ENCODE data around the gene TRHDE. TPM values are rescaled to one million over a fixed set of nuclear protein-coding genes. Genes with fewer than 3 reads are reported as not detected.

The TRHDE gene
- total RNA-seq, 1 experiment from 2014 or later, result 1.9 TPM

DNA sequence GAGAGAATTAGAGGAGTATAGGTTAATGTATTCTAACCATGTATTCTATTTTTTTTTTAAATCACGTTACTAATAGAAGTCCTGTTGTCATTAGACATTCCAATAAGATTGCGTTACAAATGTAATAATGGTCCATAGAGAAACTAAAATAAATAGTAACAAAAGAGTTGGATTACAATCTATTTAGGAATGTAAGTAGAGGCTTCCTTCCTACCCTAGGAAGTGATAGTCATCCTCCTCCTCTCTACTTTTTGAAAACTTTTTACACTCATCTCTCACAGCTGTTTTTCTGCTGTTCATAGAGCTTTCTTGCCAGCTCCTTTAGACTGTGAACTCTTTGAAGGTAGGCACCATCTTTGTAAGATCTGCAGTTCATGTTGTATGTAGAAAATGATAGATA is 23.6 kb downstream of the TRHDE start:
- intact Hi-C loops (cut with micrococcal nuclease; ENCODE audit: unreplicated experiment), result no loop called here
- H3K4me1 ChIP-seq (ENCODE audit: control insufficient read depth, insufficient read depth, low read length), result no peaks in the 10 kb centered on the region
- in situ Hi-C loops (cut with HindIII; ENCODE audit: low pct_unique_long_range_greater_than_20kb, low sequenced_read_pairs), result no loop called here
- no TSS peak for BruUV-seq (replicated peaks)
- ChIA-PET CTCF (no interaction called here), POLR2A (no interaction called here)
- TF ChIP-seq, protein P1, sequence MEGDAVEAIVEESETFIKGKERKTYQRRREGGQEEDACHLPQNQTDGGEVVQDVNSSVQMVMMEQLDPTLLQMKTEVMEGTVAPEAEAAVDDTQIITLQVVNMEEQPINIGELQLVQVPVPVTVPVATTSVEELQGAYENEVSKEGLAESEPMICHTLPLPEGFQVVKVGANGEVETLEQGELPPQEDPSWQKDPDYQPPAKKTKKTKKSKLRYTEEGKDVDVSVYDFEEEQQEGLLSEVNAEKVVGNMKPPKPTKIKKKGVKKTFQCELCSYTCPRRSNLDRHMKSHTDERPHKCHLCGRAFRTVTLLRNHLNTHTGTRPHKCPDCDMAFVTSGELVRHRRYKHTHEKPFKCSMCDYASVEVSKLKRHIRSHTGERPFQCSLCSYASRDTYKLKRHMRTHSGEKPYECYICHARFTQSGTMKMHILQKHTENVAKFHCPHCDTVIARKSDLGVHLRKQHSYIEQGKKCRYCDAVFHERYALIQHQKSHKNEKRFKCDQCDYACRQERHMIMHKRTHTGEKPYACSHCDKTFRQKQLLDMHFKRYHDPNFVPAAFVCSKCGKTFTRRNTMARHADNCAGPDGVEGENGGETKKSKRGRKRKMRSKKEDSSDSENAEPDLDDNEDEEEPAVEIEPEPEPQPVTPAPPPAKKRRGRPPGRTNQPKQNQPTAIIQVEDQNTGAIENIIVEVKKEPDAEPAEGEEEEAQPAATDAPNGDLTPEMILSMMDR (IDR thresholded peaks at IDR 0.05), result no peak
- TF ChIP-seq TCF7L2 (IDR thresholded peaks at IDR 0.05; ENCODE audit: low read depth, low read length), result no peak
- TF ChIP-seq, protein P2, sequence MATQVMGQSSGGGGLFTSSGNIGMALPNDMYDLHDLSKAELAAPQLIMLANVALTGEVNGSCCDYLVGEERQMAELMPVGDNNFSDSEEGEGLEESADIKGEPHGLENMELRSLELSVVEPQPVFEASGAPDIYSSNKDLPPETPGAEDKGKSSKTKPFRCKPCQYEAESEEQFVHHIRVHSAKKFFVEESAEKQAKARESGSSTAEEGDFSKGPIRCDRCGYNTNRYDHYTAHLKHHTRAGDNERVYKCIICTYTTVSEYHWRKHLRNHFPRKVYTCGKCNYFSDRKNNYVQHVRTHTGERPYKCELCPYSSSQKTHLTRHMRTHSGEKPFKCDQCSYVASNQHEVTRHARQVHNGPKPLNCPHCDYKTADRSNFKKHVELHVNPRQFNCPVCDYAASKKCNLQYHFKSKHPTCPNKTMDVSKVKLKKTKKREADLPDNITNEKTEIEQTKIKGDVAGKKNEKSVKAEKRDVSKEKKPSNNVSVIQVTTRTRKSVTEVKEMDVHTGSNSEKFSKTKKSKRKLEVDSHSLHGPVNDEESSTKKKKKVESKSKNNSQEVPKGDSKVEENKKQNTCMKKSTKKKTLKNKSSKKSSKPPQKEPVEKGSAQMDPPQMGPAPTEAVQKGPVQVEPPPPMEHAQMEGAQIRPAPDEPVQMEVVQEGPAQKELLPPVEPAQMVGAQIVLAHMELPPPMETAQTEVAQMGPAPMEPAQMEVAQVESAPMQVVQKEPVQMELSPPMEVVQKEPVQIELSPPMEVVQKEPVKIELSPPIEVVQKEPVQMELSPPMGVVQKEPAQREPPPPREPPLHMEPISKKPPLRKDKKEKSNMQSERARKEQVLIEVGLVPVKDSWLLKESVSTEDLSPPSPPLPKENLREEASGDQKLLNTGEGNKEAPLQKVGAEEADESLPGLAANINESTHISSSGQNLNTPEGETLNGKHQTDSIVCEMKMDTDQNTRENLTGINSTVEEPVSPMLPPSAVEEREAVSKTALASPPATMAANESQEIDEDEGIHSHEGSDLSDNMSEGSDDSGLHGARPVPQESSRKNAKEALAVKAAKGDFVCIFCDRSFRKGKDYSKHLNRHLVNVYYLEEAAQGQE (IDR thresholded peaks at IDR 0.05; ENCODE audit: insufficient read depth in 1 of 2, low read depth in 2 of 2, low read length in 1 of 2), result no peak
- no peak for TF ChIP-seq POLR2AphosphoS5 (IDR thresholded peaks at IDR 0.05; ENCODE audit: low read depth, low read length)
- TF ChIP-seq SIN3A (IDR thresholded peaks at IDR 0.05; ENCODE audit: borderline replicate concordance, insufficient read depth, low read depth, low read length), result no peak
- DNase-seq (ENCODE audit: low read depth, low spot score) (no peak), ATAC-seq (no peak)
- H3K4me3 ChIP-seq (ENCODE audit: low read depth in 2 of 2, low read length in 2 of 2), result no peak overlapping the region
- no peaks in the 10 kb centered on the region for H3K9me3 ChIP-seq (ENCODE audit: control insufficient read depth, insufficient read depth, low read depth, low read length)
- H3K27ac ChIP-seq (ENCODE audit: low read length), result no peak overlapping the region
- no peaks in the 10 kb centered on the region for H3K27me3 ChIP-seq (ENCODE audit: control insufficient read depth, insufficient read depth, low read length)
- no peaks in the 10 kb centered on the region for H3K36me3 ChIP-seq (ENCODE audit: control insufficient read depth, insufficient read depth, low read length)

DNA sequence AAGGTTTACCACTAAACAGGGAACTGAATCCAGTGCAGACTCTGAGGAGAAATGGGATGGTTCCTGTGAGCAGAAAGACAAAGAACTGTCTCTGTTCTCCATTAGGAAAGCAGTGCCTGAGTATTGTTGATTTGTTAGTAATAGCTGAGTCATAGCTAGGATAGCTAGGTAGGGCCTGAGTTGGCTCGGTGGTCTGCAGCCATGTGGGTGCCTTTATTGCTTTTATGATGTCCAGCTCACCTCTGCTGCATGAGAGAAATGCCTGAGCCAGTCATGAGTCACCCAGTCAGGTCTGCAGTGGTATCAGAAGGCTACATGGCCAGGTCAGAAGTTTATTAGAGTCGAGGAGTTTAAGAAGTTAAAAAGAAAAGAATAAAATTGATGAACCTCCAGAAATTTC is 24.2 kb downstream of the TRHDE start:
- no peak overlapping the region for H3K27ac ChIP-seq (ENCODE audit: low read length)
- no peaks in the 10 kb centered on the region for H3K36me3 ChIP-seq (ENCODE audit: control insufficient read depth, insufficient read depth, low read length)
- no peak for TF ChIP-seq POLR2AphosphoS5 (IDR thresholded peaks at IDR 0.05; ENCODE audit: low read depth, low read length)
- TF ChIP-seq SIN3A (IDR thresholded peaks at IDR 0.05; ENCODE audit: borderline replicate concordance, insufficient read depth, low read depth, low read length), result no peak
- TF ChIP-seq TCF7L2 (IDR thresholded peaks at IDR 0.05; ENCODE audit: low read depth, low read length), result no peak
- TF ChIP-seq, protein P2 (IDR thresholded peaks at IDR 0.05; ENCODE audit: insufficient read depth in 1 of 2, low read depth in 2 of 2, low read length in 1 of 2), result no peak
- TF ChIP-seq, protein P1 (IDR thresholded peaks at IDR 0.05), result no peak
- peak; percentile 89 for ATAC-seq
- H3K4me1 ChIP-seq (ENCODE audit: control insufficient read depth, insufficient read depth, low read length), result no peaks in the 10 kb centered on the region
- H3K9me3 ChIP-seq (ENCODE audit: control insufficient read depth, insufficient read depth, low read depth, low read length), result no peaks in the 10 kb centered on the region
- DNase-seq (ENCODE audit: low read depth, low spot score), result no peak
- H3K27me3 ChIP-seq (ENCODE audit: control insufficient read depth, insufficient read depth, low read length), result no peaks in the 10 kb centered on the region
- BruUV-seq (replicated peaks), result no TSS peak
- in situ Hi-C loops (cut with HindIII; ENCODE audit: low pct_unique_long_range_greater_than_20kb, low sequenced_read_pairs), result no loop called here
- ChIA-PET CTCF (no interaction called here), POLR2A (no interaction called here)
- H3K4me3 ChIP-seq (ENCODE audit: low read depth in 2 of 2, low read length in 2 of 2), result no peak overlapping the region
- intact Hi-C loops (cut with micrococcal nuclease; ENCODE audit: unreplicated experiment), result no loop called here

Data from Panc1 (cell line).